Lower lobe of right lung (tissue), 2 donors: Measurements from ENCODE around the gene SLC30A7. TPM values are rescaled to one million over a fixed set of nuclear protein-coding genes. Genes with fewer than 3 reads are reported as not detected.

Source experiments
- ATAC-seq, 2 donors: fragments of 200-7000 bp; cut with Tn5 transposase; one replicate each; pipeline ENCODE4 v1.9.1; 2020 to 2022; ENCODE audit warnings: mild to moderate bottlenecking in 2 of 2, moderate library complexity in 2 of 2
- DNase-seq: peaks from one replicate; pipeline ENCODE4 v3.0.0-alpha.2; 2020
- H3K27ac ChIP-seq: fragments of 200-600 bp; one replicate; pipeline ENCODE4 v1.8.0; 2022
- H3K27me3 ChIP-seq: fragments of 200-600 bp; one replicate; pipeline ENCODE4 v1.8.0; 2022; ENCODE audit warnings: low read depth
- H3K36me3 ChIP-seq: fragments of 200-600 bp; one replicate; pipeline ENCODE4 v1.8.0; 2022; ENCODE audit warnings: mild to moderate bottlenecking
- H3K4me1 ChIP-seq: fragments of 200-600 bp; one replicate; pipeline ENCODE4 v1.8.0; 2022
- H3K4me3 ChIP-seq: fragments of 200-600 bp; one replicate; pipeline ENCODE4 v1.8.0; 2022; ENCODE audit warnings: mild to moderate bottlenecking
- H3K9me3 ChIP-seq: fragments of 200-600 bp; one replicate; pipeline ENCODE4 v1.8.0; 2022
- CTCF ChIP-seq: fragments of 200-600 bp; IDR thresholded peaks from one replicate; pipeline ENCODE4 v1.8.0; 2022; ENCODE audit warnings: antibody characterized with exemption, mild to moderate bottlenecking
- intact Hi-C: fragments of 100-400 bp; cut with DNase I; formaldehyde crosslinking; loops from one replicate; pipeline ENCODE4 v1.11.0; 2022
- total RNA-seq: library from RNA; stranded (reverse); fragmentation: NEBNext Ultra II Directional; extraction: Animal tissue kit (Norgen Biotek cat#: 25700); gene quantifications from one replicate; pipeline ENCODE4 v1.2.1, GENCODE V29; 2021
- donor health status: DM: no; HTN: yes; CAD: no; lungs with severe emphysema.

The SLC30A7 gene
- total RNA-seq, 1 donor from 2014 or later, result 35.6 TPM

GRCh38 chr1:100921110-100921706 is 25.3 kb downstream of the SLC30A7 start:
- intact Hi-C loops, result loop anchor here (5.0 kb wide), 1 partner anchor 361 kb away; no protein-coding TSS in a partner anchor
- Histone ChIP-seq H3K4me3 (no peak overlapping the region), H3K27me3 (no peaks in the 10 kb centered on the region), H3K27ac (no peak overlapping the region), H3K36me3 (peaks cover 71% of the 10 kb centered on the region), H3K9me3 (no peaks in the 10 kb centered on the region), H3K4me1 (peaks cover 8% of the 10 kb centered on the region)
- no peak for DNase-seq
- TF ChIP-seq CTCF, result peak; percentile 78
- ATAC-seq, result peak; percentile 63 to 67

GRCh38 chr1:100924212-100924611 is 28.3 kb downstream of the SLC30A7 start:
- Histone ChIP-seq H3K27ac (no peak overlapping the region), H3K9me3 (no peaks in the 10 kb centered on the region), H3K4me1 (peaks cover 8% of the 10 kb centered on the region), H3K36me3 (peaks cover 46% of the 10 kb centered on the region), H3K27me3 (no peaks in the 10 kb centered on the region), H3K4me3 (no peak overlapping the region)
- no peak for TF ChIP-seq CTCF
- DNase-seq (no peak), ATAC-seq (no peak)
- intact Hi-C loops, result loop anchor here (5.0 kb wide), 1 partner anchor 358 kb away; no protein-coding TSS in a partner anchor

- DNase-seq, result no peak
- Histone ChIP-seq H3K4me3 (no peak overlapping the region), H3K27me3 (no peaks in the 10 kb centered on the region), H3K4me1 (peaks cover 8% of the 10 kb centered on the region), H3K27ac (no peak overlapping the region), H3K9me3 (no peaks in the 10 kb centered on the region), H3K36me3 (peaks cover 40% of the 10 kb centered on the region)
- no peak for TF ChIP-seq CTCF
- intact Hi-C loops, result loop anchor here (5.0 kb wide), 1 partner anchor 357 kb away; no protein-coding TSS in a partner anchor
- ATAC-seq, result no peak
Measured at GRCh38 chr1:100924991-100925390, 29.1 kb downstream of the SLC30A7 start.

- Histone ChIP-seq H3K27me3 (no peaks in the 10 kb centered on the region), H3K27ac (no peak overlapping the region), H3K4me1 (peaks cover 11% of the 10 kb centered on the region), H3K4me3 (no peak overlapping the region), H3K9me3 (no peaks in the 10 kb centered on the region), H3K36me3 (peaks cover 39% of the 10 kb centered on the region)
- DNase-seq (no peak), ATAC-seq (no peak)
- intact Hi-C loops, result no loop called here
- TF ChIP-seq CTCF, result no peak
Measured at GRCh38 chr1:100926240-100926639, 30.4 kb downstream of the SLC30A7 start.

GRCh38 chr1:100927276-100927675 is 31.4 kb downstream of the SLC30A7 start:
- peaks cover 31% of the 10 kb centered on the region for H3K36me3 ChIP-seq
- H3K27ac ChIP-seq, result no peak overlapping the region
- H3K4me3 ChIP-seq, result no peak overlapping the region
- H3K4me1 ChIP-seq, result peaks cover 5% of the 10 kb centered on the region
- no peaks in the 10 kb centered on the region for H3K9me3 ChIP-seq
- no peaks in the 10 kb centered on the region for H3K27me3 ChIP-seq
- ATAC-seq, result peak in 1 of 2 donors; percentile 50
- no peak for DNase-seq
- no peak for TF ChIP-seq CTCF
- intact Hi-C loops, result no loop called here
